Transverse colon (tissue), 4 donors: ENCODE measurements around the gene FBXO42.

Source experiments
- CTCF ChIP-seq, 5 experiments: fragments of 200-600 bp in 3 of 5; fragments of 450-650 bp in 2 of 5; sonication (generic) in 3 of 5; IDR thresholded peaks; 1 replicate in 2 of 5; 2 replicates in 3 of 5; pipeline ENCODE4 v1.5.1; 2016 to 2017; ENCODE audit warnings: antibody characterized with exemption in 5 of 5, inconsistent platforms in 3 of 5, mild to moderate bottlenecking in 2 of 5, moderate library complexity in 1 of 5
- EP300 ChIP-seq: sonication (generic); formaldehyde crosslinking; IDR thresholded peaks from one replicate; pipeline ENCODE4 v1.6.1; 2017; ENCODE audit warnings: antibody characterized with exemption, low read depth
- POLR2A ChIP-seq: fragments of 450-650 bp; IDR thresholded peaks from one replicate; pipeline ENCODE4 v1.6.1; 2016; ENCODE audit warnings: antibody characterized with exemption, mild to moderate bottlenecking, moderate library complexity
- POLR2AphosphoS5 ChIP-seq, 3 donors: sonication (generic); formaldehyde crosslinking; IDR thresholded peaks; one replicate each; pipeline ENCODE4 v1.6.1; 2016; ENCODE audit warnings: antibody characterized with exemption in 3 of 3

- TF ChIP-seq CTCF (IDR thresholded peaks at IDR 0.05) = no peak
- no peak for TF ChIP-seq POLR2A
- TF ChIP-seq POLR2AphosphoS5 (IDR thresholded peaks at IDR 0.05) = no peak
- no peak for TF ChIP-seq EP300
Measured at GRCh38 chr1:16248007-16248436, 104.3 kb downstream of the FBXO42 start.
